D721Med (cell line): ENCODE measurements around the gene AKIRIN2.

ENCODE experiments used
- DNase-seq: peaks from one replicate; pipeline ENCODE4 v3.0.0; 2011; ENCODE audit warnings: low spot score; ENCODE audit not compliant: insufficient read length
- FAIRE-seq: peaks from 2 replicates; lab custom pipeline; 2011; peaks lifted over from hg19 to GRCh38; lab: Jason Lieb, UNC
- CTCF ChIP-seq: IDR thresholded peaks from 2 replicates; pipeline ENCODE4 v1.5.1; 2012; ENCODE audit warnings: mild to moderate bottlenecking, control low read depth; ENCODE audit not compliant: insufficient read depth; ENCODE audit errors: missing control alignments

The AKIRIN2 gene

GRCh38 chr6:87628424-87628823 is 73.6 kb downstream of the AKIRIN2 start:
- DNase-seq (no peak), FAIRE-seq (peak; percentile 41)
- no peak for TF ChIP-seq CTCF
